HL-60 (cell line): ENCODE measurements around the gene PPIL6.

ENCODE experiments used
- CTCF ChIP-seq: IDR thresholded peaks from one replicate; pipeline ENCODE4 v1.5.1; 2011; ENCODE audit warnings: low read length, control low read depth, inconsistent platforms; ENCODE audit not compliant: insufficient read depth
- POLR2AphosphoS5 ChIP-seq: IDR thresholded peaks from 2 replicates; pipeline ENCODE4 v1.6.1; 2012; ENCODE audit warnings: low read depth
- REST ChIP-seq: IDR thresholded peaks from 2 replicates; pipeline ENCODE4 v1.6.1; 2012; ENCODE audit warnings: low read depth; ENCODE audit not compliant: insufficient replicate concordance

GRCh38 chr6:109370336-109370735 lies 70.1 kb downstream of the PPIL6 start:
- TF ChIP-seq CTCF: no peak
- no peak for TF ChIP-seq POLR2AphosphoS5
- TF ChIP-seq REST: no peak
